GM19397 (cell line): ENCODE measurements around the gene CD93.

ENCODE experiments used
- ATAC-seq: cut with Tn5 transposase; IDR thresholded peaks from one replicate; pipeline ENCODE4 v1.9.1; 2021; ENCODE audit warnings: mild to moderate bottlenecking, moderate library complexity; ENCODE audit not compliant: unreplicated experiment

Gene CD93

GRCh38 chr20:23086056-23086566 lies at the start of gene CD93:
TSS of gene CD93 (minus strand) at chr20:23086324. CDS start at chr20:23086192, 132 bp downstream.
- ATAC-seq: no peak

- ATAC-seq: no peak
These were observed 47.5 kb upstream of the CD93 start for GRCh38 chr20:23133560-23133998.

- no peak for ATAC-seq
These were observed 46.9 kb upstream of the CD93 start for GRCh38 chr20:23132930-23133559.

GRCh38 chr20:23132293-23132929 lies 46.3 kb upstream of the CD93 start:
- ATAC-seq: no peak

- ATAC-seq: no peak
These were observed 45.6 kb upstream of the CD93 start for GRCh38 chr20:23131766-23132165.

GRCh38 chr20:23130622-23131140 lies 44.6 kb upstream of the CD93 start:
- no peak for ATAC-seq

- ATAC-seq: no peak
These were observed 43.9 kb upstream of the CD93 start for GRCh38 chr20:23129891-23130621.

- ATAC-seq: no peak
These were observed 43.1 kb upstream of the CD93 start for GRCh38 chr20:23129266-23129665.

- ATAC-seq: no peak
These were observed 42.5 kb upstream of the CD93 start for GRCh38 chr20:23128461-23129125.

- no peak for ATAC-seq
These were observed 41.6 kb upstream of the CD93 start for GRCh38 chr20:23127506-23128279.

- ATAC-seq: no peak
These were observed 40.3 kb upstream of the CD93 start for GRCh38 chr20:23126281-23127061.

- ATAC-seq: no peak
These were observed 39.6 kb upstream of the CD93 start for GRCh38 chr20:23125625-23126191.

GRCh38 chr20:23125159-23125558 lies 39.0 kb upstream of the CD93 start:
- no peak for ATAC-seq

- no peak for ATAC-seq
These were observed 37.8 kb upstream of the CD93 start for GRCh38 chr20:23123886-23124285.

- ATAC-seq: no peak
These were observed 36.9 kb upstream of the CD93 start for GRCh38 chr20:23122796-23123655.

- no peak for ATAC-seq
These were observed 36.2 kb upstream of the CD93 start for GRCh38 chr20:23122321-23122720.

GRCh38 chr20:23121751-23122320 lies 35.7 kb upstream of the CD93 start:
- ATAC-seq: no peak
